NT2/D1 (cell line): ENCODE results near the gene GSK3B.

Source experiments
- SUZ12 ChIP-seq: IDR thresholded peaks from 2 replicates; pipeline ENCODE4 v1.6.1; 2011; ENCODE audit not compliant: insufficient read length, insufficient read depth; ENCODE audit errors: extremely low read depth
- YY1 ChIP-seq: IDR thresholded peaks from 2 replicates; pipeline ENCODE4 v1.6.1; 2011; ENCODE audit not compliant: insufficient read length, insufficient read depth

DNA sequence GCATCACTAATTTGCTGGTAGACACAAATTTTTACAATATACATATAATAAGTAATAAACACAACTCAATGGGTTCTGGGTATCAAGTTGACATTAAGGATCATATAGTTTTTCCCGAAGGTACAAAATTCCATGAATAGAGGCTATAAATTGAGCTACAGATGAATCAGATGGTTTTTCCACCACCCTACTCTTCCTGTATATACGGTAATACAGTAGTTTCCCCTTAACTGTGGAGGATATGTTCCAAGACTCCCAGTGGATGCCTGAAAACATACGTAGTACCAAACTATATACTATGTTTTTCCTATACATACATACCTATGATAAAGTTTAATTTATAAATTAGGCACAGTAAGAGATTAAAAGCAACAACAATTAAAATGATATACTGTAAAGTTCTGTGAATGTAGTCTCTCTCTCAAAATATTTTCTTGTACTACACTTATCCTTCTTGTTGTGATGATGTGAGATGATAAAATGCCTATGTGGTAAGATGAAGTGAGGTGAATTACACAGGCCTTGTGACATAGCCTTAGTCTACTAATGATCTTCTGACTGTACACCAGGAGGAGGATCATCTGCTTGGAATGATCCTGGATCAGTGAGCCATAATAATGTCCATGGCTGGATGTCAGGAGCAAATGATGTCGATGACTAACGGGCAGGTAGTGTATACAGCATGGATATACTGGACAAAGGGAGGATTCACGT lies 195.6 kb downstream of the GSK3B start:
- TF ChIP-seq SUZ12 (no peak), YY1 (no peak)
